Iris pigment epithelial cell (primary cell): ENCODE data around the gene TAPT1.

Source experiments
- DNase-seq: peaks from one replicate; pipeline ENCODE4 v3.0.0-alpha.2; 2011; ENCODE audit warnings: low read depth

Gene TAPT1

GRCh38 chr4:16131293-16131692 lies 95.0 kb downstream of the TAPT1 start:
- no peak for DNase-seq

GRCh38 chr4:16129336-16129735 lies 96.9 kb downstream of the TAPT1 start:
- no peak for DNase-seq

- DNase-seq: no peak
These were observed 99.6 kb downstream of the TAPT1 start for GRCh38 chr4:16126714-16127113.

- DNase-seq: no peak
These were observed 100.5 kb downstream of the TAPT1 start for GRCh38 chr4:16125571-16126445.

- no peak for DNase-seq
These were observed 102.0 kb downstream of the TAPT1 start for GRCh38 chr4:16124232-16124631.

GRCh38 chr4:16123356-16124084 lies 102.8 kb downstream of the TAPT1 start:
- no peak for DNase-seq

GRCh38 chr4:16122784-16123183 lies 103.5 kb downstream of the TAPT1 start:
- no peak for DNase-seq

- no peak for DNase-seq
These were observed 104.0 kb downstream of the TAPT1 start for GRCh38 chr4:16122308-16122711.

GRCh38 chr4:16120720-16121119 lies 105.6 kb downstream of the TAPT1 start:
- no peak for DNase-seq

- no peak for DNase-seq
These were observed 106.3 kb downstream of the TAPT1 start for GRCh38 chr4:16119981-16120380.

- DNase-seq: no peak
These were observed 108.2 kb downstream of the TAPT1 start for GRCh38 chr4:16118090-16118489.

- no peak for DNase-seq
These were observed 109.1 kb downstream of the TAPT1 start for GRCh38 chr4:16117164-16117563.

GRCh38 chr4:16116493-16116990 lies 109.7 kb downstream of the TAPT1 start:
- DNase-seq: no peak

GRCh38 chr4:16116019-16116418 lies 110.3 kb downstream of the TAPT1 start:
- DNase-seq: no peak

- DNase-seq: no peak
These were observed 111.7 kb downstream of the TAPT1 start for GRCh38 chr4:16114546-16114945.

GRCh38 chr4:16113741-16114140 lies 112.5 kb downstream of the TAPT1 start:
- DNase-seq: no peak

GRCh38 chr4:16111533-16111932 lies 114.7 kb downstream of the TAPT1 start:
- DNase-seq: no peak

GRCh38 chr4:16110661-16111290 lies 115.5 kb downstream of the TAPT1 start:
- no peak for DNase-seq
